Activated naive CD4-positive, alpha-beta T cell treated with anti-CD3 and anti-CD28 coated beads, Interleukin-2, amount 50 U/mL, for 24 hours (primary cell): ENCODE results near the gene FSD2.

Source experiments
- H3K27ac Mint-ChIP-seq: one replicate; pipeline ENCODE4 v1.8.0; 2021; ENCODE audit warnings: mild to moderate bottlenecking, mixed read lengths
- H3K27me3 Mint-ChIP-seq: one replicate; pipeline ENCODE4 v1.8.0; 2021; ENCODE audit warnings: mixed read lengths
- H3K36me3 Mint-ChIP-seq: one replicate; pipeline ENCODE4 v1.8.0; 2021; ENCODE audit warnings: mixed read lengths
- H3K4me1 Mint-ChIP-seq: one replicate; pipeline ENCODE4 v1.8.0; 2021; ENCODE audit warnings: mixed read lengths
- H3K4me3 Mint-ChIP-seq: one replicate; pipeline ENCODE4 v1.8.0; 2021; ENCODE audit warnings: mild to moderate bottlenecking, mixed read lengths
- H3K9me3 Mint-ChIP-seq: one replicate; pipeline ENCODE4 v1.8.0; 2021; ENCODE audit warnings: mixed read lengths

FSD2 gene

GRCh38 chr15:82805994-82806406 is at the start of gene FSD2:
FSD2 (minus strand) TSS chr15:82806069; CDS start chr15:82787390, 18,679 bp downstream.
- no peaks in the 10 kb centered on the region for H3K36me3 Mint-ChIP-seq
- peaks cover 22% of the 10 kb centered on the region for H3K4me1 Mint-ChIP-seq
- no peaks in the 10 kb centered on the region for H3K27me3 Mint-ChIP-seq
- no peak within 1 kb of the TSS for H3K4me3 Mint-ChIP-seq
- H3K27ac Mint-ChIP-seq, result no peak within 1 kb of the TSS
- no peaks in the 10 kb centered on the region for H3K9me3 Mint-ChIP-seq

- Mint-ChIP-seq H3K36me3 (no peaks in the 10 kb centered on the region), H3K4me1 (peaks cover 17% of the 10 kb centered on the region), H3K27ac (no peak overlapping the region), H3K27me3 (no peaks in the 10 kb centered on the region), H3K9me3 (no peaks in the 10 kb centered on the region), H3K4me3 (no peak overlapping the region)
Observed at GRCh38 chr15:82854554-82854953, 48.7 kb upstream of the FSD2 start.

- Mint-ChIP-seq H3K27ac (no peak overlapping the region), H3K4me3 (no peak overlapping the region), H3K36me3 (no peaks in the 10 kb centered on the region), H3K4me1 (peaks cover 21% of the 10 kb centered on the region), H3K27me3 (no peaks in the 10 kb centered on the region), H3K9me3 (no peaks in the 10 kb centered on the region)
Observed at GRCh38 chr15:82852941-82853561, 47.2 kb upstream of the FSD2 start.

GRCh38 chr15:82851981-82852511 is 46.2 kb upstream of the FSD2 start:
- no peaks in the 10 kb centered on the region for H3K36me3 Mint-ChIP-seq
- H3K27me3 Mint-ChIP-seq, result no peaks in the 10 kb centered on the region
- H3K27ac Mint-ChIP-seq, result no peak overlapping the region
- H3K4me3 Mint-ChIP-seq, result no peak overlapping the region
- H3K4me1 Mint-ChIP-seq, result peaks cover 21% of the 10 kb centered on the region
- H3K9me3 Mint-ChIP-seq, result no peaks in the 10 kb centered on the region

- Mint-ChIP-seq H3K4me3 (no peak overlapping the region), H3K27me3 (no peaks in the 10 kb centered on the region), H3K9me3 (no peaks in the 10 kb centered on the region), H3K36me3 (no peaks in the 10 kb centered on the region), H3K27ac (no peak overlapping the region), H3K4me1 (peaks cover 21% of the 10 kb centered on the region)
Observed at GRCh38 chr15:82851306-82851850, 45.5 kb upstream of the FSD2 start.

- Mint-ChIP-seq H3K27ac (no peak overlapping the region), H3K4me3 (no peak overlapping the region), H3K36me3 (no peaks in the 10 kb centered on the region), H3K9me3 (no peaks in the 10 kb centered on the region), H3K27me3 (no peaks in the 10 kb centered on the region), H3K4me1 (peaks cover 16% of the 10 kb centered on the region)
Observed at GRCh38 chr15:82850731-82851130, 44.9 kb upstream of the FSD2 start.

- Mint-ChIP-seq H3K27ac (no peak overlapping the region), H3K9me3 (no peaks in the 10 kb centered on the region), H3K4me3 (peak overlapping the region; percentile 13), H3K4me1 (peaks cover 21% of the 10 kb centered on the region), H3K27me3 (no peaks in the 10 kb centered on the region), H3K36me3 (no peaks in the 10 kb centered on the region)
Observed at GRCh38 chr15:82849556-82850512, 44.0 kb upstream of the FSD2 start.

- H3K9me3 Mint-ChIP-seq, result no peaks in the 10 kb centered on the region
- peaks cover 22% of the 10 kb centered on the region for H3K4me1 Mint-ChIP-seq
- no peaks in the 10 kb centered on the region for H3K36me3 Mint-ChIP-seq
- no peak overlapping the region for H3K27ac Mint-ChIP-seq
- no peak overlapping the region for H3K4me3 Mint-ChIP-seq
- H3K27me3 Mint-ChIP-seq, result no peaks in the 10 kb centered on the region
Observed at GRCh38 chr15:82848241-82848993, 42.5 kb upstream of the FSD2 start.

GRCh38 chr15:82847703-82848102 is 41.8 kb upstream of the FSD2 start:
- H3K9me3 Mint-ChIP-seq, result no peaks in the 10 kb centered on the region
- no peak overlapping the region for H3K27ac Mint-ChIP-seq
- no peaks in the 10 kb centered on the region for H3K27me3 Mint-ChIP-seq
- no peak overlapping the region for H3K4me3 Mint-ChIP-seq
- peaks cover 19% of the 10 kb centered on the region for H3K4me1 Mint-ChIP-seq
- H3K36me3 Mint-ChIP-seq, result no peaks in the 10 kb centered on the region

GRCh38 chr15:82846621-82847020 is 40.8 kb upstream of the FSD2 start:
- Mint-ChIP-seq H3K4me1 (peaks cover 19% of the 10 kb centered on the region), H3K27me3 (no peaks in the 10 kb centered on the region), H3K36me3 (no peaks in the 10 kb centered on the region), H3K9me3 (no peaks in the 10 kb centered on the region), H3K4me3 (no peak overlapping the region), H3K27ac (no peak overlapping the region)

- Mint-ChIP-seq H3K9me3 (no peaks in the 10 kb centered on the region), H3K4me1 (peaks cover 19% of the 10 kb centered on the region), H3K27ac (no peak overlapping the region), H3K36me3 (no peaks in the 10 kb centered on the region), H3K4me3 (no peak overlapping the region), H3K27me3 (no peaks in the 10 kb centered on the region)
Observed at GRCh38 chr15:82845686-82846085, 39.8 kb upstream of the FSD2 start.

- Mint-ChIP-seq H3K27me3 (no peaks in the 10 kb centered on the region), H3K4me3 (no peak overlapping the region), H3K27ac (no peak overlapping the region)
Observed at GRCh38 chr15:82843566-82843965, 37.7 kb upstream of the FSD2 start.

GRCh38 chr15:82840166-82840565 is 34.3 kb upstream of the FSD2 start:
- no peaks in the 10 kb centered on the region for H3K27me3 Mint-ChIP-seq
- H3K4me1 Mint-ChIP-seq, result peaks cover 7% of the 10 kb centered on the region
- peaks cover 4% of the 10 kb centered on the region for H3K9me3 Mint-ChIP-seq
- H3K36me3 Mint-ChIP-seq, result peaks cover 23% of the 10 kb centered on the region
- H3K27ac Mint-ChIP-seq, result no peak overlapping the region
- no peak overlapping the region for H3K4me3 Mint-ChIP-seq

More at GRCh38 chr15:82843566-82843965, 37.7 kb upstream of the FSD2 start:
- peaks cover 8% of the 10 kb centered on the region for H3K4me1 Mint-ChIP-seq
- no peaks in the 10 kb centered on the region for H3K36me3 Mint-ChIP-seq
- no peaks in the 10 kb centered on the region for H3K9me3 Mint-ChIP-seq

- no peak overlapping the region for H3K4me3 Mint-ChIP-seq
- H3K27me3 Mint-ChIP-seq, result no peaks in the 10 kb centered on the region
- H3K36me3 Mint-ChIP-seq, result peaks cover 25% of the 10 kb centered on the region
- H3K27ac Mint-ChIP-seq, result no peak overlapping the region
- peaks cover 4% of the 10 kb centered on the region for H3K9me3 Mint-ChIP-seq
- H3K4me1 Mint-ChIP-seq, result no peaks in the 10 kb centered on the region
Observed at GRCh38 chr15:82839136-82839535, 33.3 kb upstream of the FSD2 start.

- no peak overlapping the region for H3K4me3 Mint-ChIP-seq
- peak overlapping the region; percentile 72 for H3K27ac Mint-ChIP-seq
- H3K27me3 Mint-ChIP-seq, result no peaks in the 10 kb centered on the region
- peaks cover 4% of the 10 kb centered on the region for H3K9me3 Mint-ChIP-seq
- peaks cover 1% of the 10 kb centered on the region for H3K4me1 Mint-ChIP-seq
- peaks cover 28% of the 10 kb centered on the region for H3K36me3 Mint-ChIP-seq
Observed at GRCh38 chr15:82838096-82838735, 32.3 kb upstream of the FSD2 start.
